Astrocyte (in vitro differentiated cells and primary cell): ENCODE data around the gene PIK3C3.

Experiments used
- CTCF ChIP-seq: IDR thresholded peaks from 2 replicates; pipeline ENCODE4 v1.5.1; 2011; ENCODE audit warnings: low read depth, mild to moderate bottlenecking, inconsistent platforms, low read length, moderate library complexity; ENCODE audit not compliant: insufficient read depth
- EZH2 ChIP-seq: IDR thresholded peaks from 2 replicates; pipeline ENCODE4 v1.6.1; 2012; ENCODE audit warnings: mild to moderate bottlenecking, low read length, inconsistent platforms; ENCODE audit not compliant: insufficient read depth

GRCh38 chr18:42112657-42113420 lies 157.8 kb downstream of the PIK3C3 start:
- TF ChIP-seq CTCF (no peak), EZH2 (no peak)
